WERI-Rb-1 (cell line): Measurements from ENCODE around the gene MPO.

Source experiments
- DNase-seq: peaks from one replicate; pipeline ENCODE4 v3.0.0-alpha.2; 2020
- H3K27ac ChIP-seq: fragments of 250-450 bp; sonication (Bioruptor Pico); 2 replicates; pipeline ENCODE4 v1.5.1; 2020; ENCODE audit warnings: mild to moderate bottlenecking, moderate library complexity
- H3K27me3 ChIP-seq: fragments of 250-450 bp; sonication (Bioruptor Pico); 2 replicates; pipeline ENCODE4 v1.5.1; 2021; ENCODE audit warnings: mild to moderate bottlenecking, low read depth, moderate library complexity; ENCODE audit not compliant: insufficient read depth, severe bottlenecking
- H3K36me3 ChIP-seq: fragments of 250-450 bp; sonication (Bioruptor Pico); 2 replicates; pipeline ENCODE4 v1.5.1; 2020; ENCODE audit warnings: mild to moderate bottlenecking, moderate library complexity
- H3K4me3 ChIP-seq: 2 replicates; pipeline ENCODE4 v1.5.1; 2011; ENCODE audit warnings: low read depth, mild to moderate bottlenecking, control low read depth, low read length
- H3K9me3 ChIP-seq: fragments of 250-450 bp; sonication (Bioruptor Pico); 2 replicates; pipeline ENCODE4 v1.5.1; 2021; ENCODE audit warnings: mild to moderate bottlenecking, moderate library complexity; ENCODE audit not compliant: severe bottlenecking
- TF ChIP-seq, protein P1 (sequence below): IDR thresholded peaks from 2 replicates; pipeline ENCODE4 v1.5.1; 2011; ENCODE audit warnings: low read depth, mild to moderate bottlenecking, control low read depth, inconsistent platforms, low read length

Gene MPO

DNA sequence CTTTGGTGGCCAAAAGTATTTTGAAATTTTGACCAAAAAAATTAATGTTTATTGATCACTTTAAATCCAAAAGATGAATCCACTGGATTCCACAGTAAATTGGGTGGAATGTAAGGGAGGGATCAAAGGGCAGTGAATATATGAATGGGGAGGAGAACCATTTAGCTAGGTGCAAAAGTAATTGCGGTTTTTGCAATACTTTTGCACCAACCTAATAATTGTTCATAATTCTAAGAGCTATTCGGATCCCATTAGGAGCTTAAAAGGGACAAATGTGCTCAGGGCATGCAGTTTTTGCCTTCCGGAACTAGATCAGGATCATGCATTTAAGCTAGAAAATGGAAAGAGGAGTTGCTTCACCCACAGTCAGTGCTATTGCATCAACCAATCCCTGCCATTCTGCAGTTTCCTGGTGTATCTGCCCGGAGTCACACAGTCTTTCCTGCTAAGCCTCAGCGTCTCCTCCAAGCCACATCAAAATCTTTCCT is 42.5 kb downstream of the MPO start, which contains the start of gene LPO:
LPO (plus strand) TSS at position 438 of the 488 bp plus-strand sequence. CDS start 4,396 bp downstream, outside the sequence.
- TF ChIP-seq, protein P1, sequence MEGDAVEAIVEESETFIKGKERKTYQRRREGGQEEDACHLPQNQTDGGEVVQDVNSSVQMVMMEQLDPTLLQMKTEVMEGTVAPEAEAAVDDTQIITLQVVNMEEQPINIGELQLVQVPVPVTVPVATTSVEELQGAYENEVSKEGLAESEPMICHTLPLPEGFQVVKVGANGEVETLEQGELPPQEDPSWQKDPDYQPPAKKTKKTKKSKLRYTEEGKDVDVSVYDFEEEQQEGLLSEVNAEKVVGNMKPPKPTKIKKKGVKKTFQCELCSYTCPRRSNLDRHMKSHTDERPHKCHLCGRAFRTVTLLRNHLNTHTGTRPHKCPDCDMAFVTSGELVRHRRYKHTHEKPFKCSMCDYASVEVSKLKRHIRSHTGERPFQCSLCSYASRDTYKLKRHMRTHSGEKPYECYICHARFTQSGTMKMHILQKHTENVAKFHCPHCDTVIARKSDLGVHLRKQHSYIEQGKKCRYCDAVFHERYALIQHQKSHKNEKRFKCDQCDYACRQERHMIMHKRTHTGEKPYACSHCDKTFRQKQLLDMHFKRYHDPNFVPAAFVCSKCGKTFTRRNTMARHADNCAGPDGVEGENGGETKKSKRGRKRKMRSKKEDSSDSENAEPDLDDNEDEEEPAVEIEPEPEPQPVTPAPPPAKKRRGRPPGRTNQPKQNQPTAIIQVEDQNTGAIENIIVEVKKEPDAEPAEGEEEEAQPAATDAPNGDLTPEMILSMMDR = no peak
- Histone ChIP-seq H3K27me3 (no peaks in the 10 kb centered on the region), H3K9me3 (no peaks in the 10 kb centered on the region), H3K36me3 (no peaks in the 10 kb centered on the region), H3K27ac (no peak within 1 kb of the TSS), H3K4me3 (no peak within 1 kb of the TSS)
- DNase-seq = no peak

DNA sequence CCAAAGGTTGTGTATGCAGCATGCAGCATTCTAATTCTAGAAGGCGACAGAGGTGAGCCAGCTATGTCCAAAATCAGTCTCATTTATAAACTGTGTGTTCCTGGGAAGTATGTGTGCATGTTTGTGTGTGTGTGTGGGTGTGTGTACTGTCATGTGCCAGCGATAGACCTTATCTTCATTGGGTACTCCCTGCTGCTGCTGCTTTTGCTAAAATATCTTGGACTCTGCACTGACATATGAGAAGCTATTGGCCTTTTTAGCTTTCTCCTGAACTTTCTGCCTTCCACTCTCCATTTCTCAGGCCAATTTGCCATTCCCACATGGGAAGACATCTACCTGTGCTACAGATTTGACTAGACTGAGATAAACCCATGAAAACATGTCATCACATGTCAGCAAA is 44.3 kb downstream of the MPO start:
- Histone ChIP-seq H3K27me3 (no peaks in the 10 kb centered on the region), H3K27ac (no peak overlapping the region), H3K9me3 (no peaks in the 10 kb centered on the region), H3K4me3 (no peak overlapping the region), H3K36me3 (no peaks in the 10 kb centered on the region)
- no peak for DNase-seq
- TF ChIP-seq, protein P1 = no peak

DNA sequence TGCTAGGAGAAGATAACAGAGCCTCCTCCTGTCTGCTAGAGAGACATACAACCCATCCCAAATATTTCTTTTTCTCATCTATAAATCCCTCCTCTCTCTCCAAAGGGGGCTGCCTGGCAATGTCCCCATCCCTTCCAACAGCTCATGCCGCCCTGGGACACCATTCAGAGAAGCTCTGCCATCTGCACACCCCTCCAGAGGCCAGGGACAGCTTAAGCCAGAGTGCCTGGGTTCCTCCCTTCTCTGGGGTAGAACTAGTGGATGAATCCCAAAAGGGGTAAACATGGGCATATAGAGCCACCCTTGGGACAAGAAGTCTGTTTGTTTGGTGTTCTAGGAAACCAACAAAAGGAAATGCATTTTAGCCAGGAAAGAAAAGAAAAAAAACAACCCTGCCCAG is 44.9 kb downstream of the MPO start:
- DNase-seq = no peak
- TF ChIP-seq, protein P1 = no peak

DNA sequence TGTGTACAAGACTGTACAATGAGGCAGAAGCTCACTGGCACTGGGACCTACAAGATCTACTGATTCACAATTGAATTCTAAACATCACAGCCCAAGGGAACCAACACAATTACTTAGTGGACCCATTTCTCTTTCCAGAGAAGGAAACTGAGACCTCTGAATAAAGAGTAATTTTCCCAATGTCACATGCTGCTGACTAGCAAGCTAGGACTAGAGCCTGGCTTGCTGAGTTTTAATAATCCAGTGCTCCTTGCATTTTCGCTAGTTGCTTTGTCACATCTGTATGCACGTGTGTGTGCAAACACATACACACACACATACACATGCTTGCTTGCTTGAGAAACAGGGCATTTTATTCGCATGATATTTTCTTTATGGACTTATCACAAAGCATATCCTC is 46.2 kb downstream of the MPO start:
- DNase-seq = no peak
- H3K36me3 ChIP-seq = no peaks in the 10 kb centered on the region
- no peaks in the 10 kb centered on the region for H3K27me3 ChIP-seq
- no peak overlapping the region for H3K27ac ChIP-seq
- TF ChIP-seq, protein P1 = no peak
- no peak overlapping the region for H3K4me3 ChIP-seq
- no peaks in the 10 kb centered on the region for H3K9me3 ChIP-seq

More for the DNA sequence above, 44.9 kb downstream of the MPO start:
- no peak overlapping the region for H3K27ac ChIP-seq
- no peaks in the 10 kb centered on the region for H3K9me3 ChIP-seq
- no peak overlapping the region for H3K4me3 ChIP-seq
- H3K27me3 ChIP-seq = no peaks in the 10 kb centered on the region
- H3K36me3 ChIP-seq = no peaks in the 10 kb centered on the region

DNA sequence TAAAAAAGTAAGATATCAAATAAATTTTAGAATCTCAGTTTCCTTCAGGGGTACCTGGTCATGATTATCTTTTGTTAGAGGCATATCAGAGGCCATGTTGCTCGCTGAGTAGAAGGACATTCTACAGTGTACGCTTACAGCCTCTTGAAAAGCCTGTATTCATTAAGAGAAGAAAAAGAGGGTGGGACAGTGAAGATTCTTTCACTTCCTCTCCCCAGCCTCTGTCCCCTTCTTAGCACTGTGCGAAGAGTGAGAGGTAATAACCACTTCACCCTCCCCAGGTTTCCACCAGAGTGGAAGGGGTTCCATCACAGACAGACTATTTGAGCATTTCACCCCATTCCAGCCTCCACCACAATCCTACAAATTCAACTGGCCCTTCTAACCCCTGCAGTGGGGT is 47.2 kb downstream of the MPO start:
- H3K27ac ChIP-seq = no peak overlapping the region
- no peak for DNase-seq
- H3K9me3 ChIP-seq = no peaks in the 10 kb centered on the region
- H3K27me3 ChIP-seq = no peaks in the 10 kb centered on the region
- H3K36me3 ChIP-seq = no peaks in the 10 kb centered on the region
- TF ChIP-seq, protein P1 = no peak
- no peak overlapping the region for H3K4me3 ChIP-seq

DNA sequence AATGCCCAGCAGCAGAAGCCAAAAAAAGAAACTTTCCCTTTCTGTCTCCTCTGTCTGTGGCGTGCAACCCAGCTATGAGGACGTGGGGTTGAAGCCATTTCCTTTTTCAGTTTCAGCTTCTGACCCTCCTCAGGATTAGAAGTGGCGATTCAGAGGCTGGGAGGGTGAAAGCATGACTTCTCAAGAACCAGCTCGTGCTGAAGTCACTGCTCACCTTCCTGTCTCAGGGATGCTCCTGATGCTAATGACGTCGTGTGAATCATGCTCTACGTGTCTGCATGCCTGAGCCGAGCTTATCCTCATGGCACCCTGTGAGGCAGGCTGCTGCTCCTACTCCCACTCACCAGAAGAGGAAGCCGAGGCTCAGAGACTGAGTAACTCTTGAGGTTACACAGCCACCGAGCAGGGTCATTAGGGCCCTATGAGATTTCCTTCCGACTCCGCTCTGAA is 48.0 kb downstream of the MPO start:
- no peaks in the 10 kb centered on the region for H3K9me3 ChIP-seq
- TF ChIP-seq, protein P1 = peak; percentile 33; the same call in 1 of the 2 replicates
- peak; percentile 79 for DNase-seq
- no peak overlapping the region for H3K27ac ChIP-seq
- no peaks in the 10 kb centered on the region for H3K36me3 ChIP-seq
- no peak overlapping the region for H3K4me3 ChIP-seq
- no peaks in the 10 kb centered on the region for H3K27me3 ChIP-seq
